Non-pigmented ciliary epithelial cell (primary cell): Measurements from ENCODE around the gene LRSAM1.

ENCODE experiments used
- DNase-seq: peaks from one replicate; pipeline ENCODE4 v3.0.0-alpha.2; 2010; ENCODE audit warnings: low read depth

The LRSAM1 gene

DNA sequence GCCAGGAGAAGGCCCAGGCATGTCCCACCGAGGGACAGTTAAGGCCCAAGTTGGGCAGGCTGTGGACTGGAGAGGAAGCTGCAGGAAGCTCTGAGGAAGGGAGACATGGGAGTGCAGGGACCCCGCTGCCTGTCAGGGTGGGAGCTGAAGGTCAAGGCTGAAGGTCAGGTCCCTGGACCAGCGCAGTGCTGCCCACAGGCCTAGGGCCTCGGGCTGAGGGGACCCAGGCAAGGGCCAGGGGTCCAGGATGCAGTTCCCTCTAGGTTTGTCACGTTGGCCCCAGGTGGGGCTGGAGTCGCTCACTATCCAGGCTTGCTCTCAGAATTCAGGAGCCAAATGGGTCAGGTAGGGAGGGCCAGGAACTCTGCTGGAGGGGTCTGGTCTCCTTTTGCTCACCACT lies 84.1 kb downstream of the LRSAM1 start:
- DNase-seq = no peak

DNA sequence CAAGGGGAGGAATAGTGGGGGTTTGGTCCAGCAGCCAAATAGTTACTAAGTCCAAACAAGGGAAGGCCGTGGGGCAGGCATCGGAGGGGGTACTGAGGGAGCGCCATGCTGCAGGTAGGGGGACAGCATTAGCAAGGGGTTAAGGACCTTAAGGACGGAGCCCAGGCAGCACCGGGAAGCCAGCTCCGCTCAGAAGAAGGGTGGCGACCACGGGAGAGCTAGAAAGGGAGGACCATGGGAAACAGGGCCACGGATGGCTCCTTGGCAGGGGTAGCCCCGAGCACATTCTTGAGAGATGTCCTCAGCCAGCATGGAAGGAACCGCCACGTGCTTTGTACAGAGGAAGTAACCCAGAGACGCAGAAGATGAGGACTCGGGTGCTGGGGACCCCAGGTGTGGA lies 84.5 kb downstream of the LRSAM1 start:
- DNase-seq = no peak

DNA sequence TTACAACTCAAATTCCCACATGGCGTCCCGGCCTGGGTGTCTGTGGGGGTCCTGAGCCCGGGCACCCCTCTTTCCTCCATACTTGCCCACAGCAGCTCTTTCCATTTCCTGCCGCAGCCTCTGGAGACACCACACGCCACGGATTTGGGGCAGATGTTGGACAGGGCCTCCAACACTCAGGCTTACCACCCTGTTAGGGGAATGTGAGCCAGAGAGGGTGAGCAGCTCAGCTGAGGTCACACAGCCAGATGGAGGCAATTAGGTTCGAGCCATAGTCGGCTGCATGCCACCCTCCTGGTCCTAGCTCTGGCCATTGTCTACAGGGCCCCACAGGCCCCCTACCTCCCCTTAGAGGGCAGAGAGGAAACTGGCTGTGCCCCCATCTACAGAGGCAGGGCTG lies 85.2 kb downstream of the LRSAM1 start:
- no peak for DNase-seq

DNA sequence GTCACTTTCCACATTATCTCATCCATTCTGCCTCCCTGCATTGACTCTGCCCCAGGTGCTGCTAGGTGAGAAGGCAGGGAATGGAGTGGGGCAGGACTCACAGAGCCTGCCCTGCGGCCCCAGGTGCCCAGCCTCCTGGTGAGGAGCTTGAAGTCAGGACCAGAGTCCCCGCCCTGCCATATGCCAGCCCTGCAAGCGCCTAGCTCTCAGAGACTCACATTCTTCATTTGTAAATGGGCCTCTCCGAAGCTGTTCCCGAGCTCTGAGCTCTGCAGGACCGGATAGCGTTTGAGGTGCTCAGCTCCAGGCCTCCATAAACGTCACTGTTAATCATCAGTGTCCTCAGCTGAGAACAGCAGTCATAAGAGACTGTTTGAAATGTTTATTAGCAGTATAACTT lies 85.7 kb downstream of the LRSAM1 start:
- DNase-seq = no peak

DNA sequence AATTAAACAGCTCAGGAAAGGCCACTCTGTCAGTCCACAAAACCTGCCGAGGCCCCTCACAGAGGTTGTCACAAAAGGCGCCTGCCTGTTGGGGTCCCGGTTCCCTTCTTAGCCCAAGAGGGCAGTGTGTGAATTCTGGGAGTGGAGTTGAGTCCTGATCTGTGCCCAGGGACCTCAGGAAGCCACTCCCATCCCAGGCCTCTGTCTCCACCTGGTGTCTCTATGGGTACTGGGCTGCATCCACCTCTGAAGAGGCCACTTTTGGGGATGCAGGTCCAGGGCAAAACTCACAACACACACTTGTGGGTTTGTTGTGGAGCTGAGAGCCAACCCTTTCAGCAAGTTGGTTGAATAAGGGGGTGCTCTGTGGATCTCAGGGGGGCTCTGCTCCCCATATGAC lies 86.5 kb downstream of the LRSAM1 start:
- DNase-seq = no peak

DNA sequence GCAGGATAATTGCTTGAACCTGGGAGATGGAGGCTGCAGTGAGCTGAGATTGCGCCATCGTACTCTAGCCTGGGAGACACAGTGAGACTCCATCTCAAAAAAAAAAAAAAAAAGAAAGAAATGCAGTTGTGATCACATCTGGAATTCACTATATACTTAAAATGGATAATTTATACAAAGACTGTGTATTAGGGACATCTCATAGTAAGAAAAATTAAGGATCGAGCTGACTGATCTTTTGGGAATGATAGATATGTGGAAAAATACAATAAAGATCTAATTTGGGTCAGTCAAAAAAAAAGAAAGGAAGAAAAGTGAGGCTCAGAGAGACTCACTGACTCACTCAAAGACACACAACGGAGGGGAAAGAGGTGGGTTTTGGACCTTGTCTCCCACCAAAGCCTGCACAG lies 87.5 kb downstream of the LRSAM1 start:
- no peak for DNase-seq

DNA sequence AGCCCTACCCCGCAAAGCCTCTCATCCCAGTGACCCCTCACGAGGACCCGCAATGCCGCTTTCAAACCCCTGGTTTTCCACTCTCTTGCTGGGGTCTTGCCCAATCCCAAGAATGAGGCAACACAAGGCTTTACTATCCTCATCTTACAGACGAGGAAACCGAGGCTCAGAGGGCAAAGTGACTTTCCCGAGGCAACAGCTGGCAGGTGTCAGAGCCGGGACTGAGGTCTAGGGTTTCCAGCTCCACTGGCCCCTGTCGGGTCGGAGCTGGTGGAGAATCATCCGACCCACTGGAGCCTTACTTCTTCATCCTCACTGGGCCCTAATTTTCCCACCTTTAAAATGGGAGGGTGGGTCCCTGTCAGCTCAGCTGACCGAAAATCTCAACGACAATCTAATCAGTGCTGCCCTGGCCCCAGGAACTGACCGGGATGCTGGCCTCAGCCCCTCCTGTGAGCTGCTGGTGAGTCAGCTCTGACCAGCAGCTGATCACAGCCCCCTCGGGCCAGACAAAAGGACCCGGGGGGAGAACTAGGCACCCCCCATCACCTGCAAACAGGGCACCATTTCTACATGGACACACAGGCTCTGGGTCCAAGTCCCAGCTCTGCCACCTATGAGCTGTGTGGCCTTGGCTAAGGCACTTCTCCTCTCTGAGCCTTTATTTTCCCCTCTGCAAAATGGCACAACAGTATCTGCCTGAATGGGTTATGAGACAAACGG lies 88.1 kb downstream of the LRSAM1 start:
- DNase-seq = no peak

DNA sequence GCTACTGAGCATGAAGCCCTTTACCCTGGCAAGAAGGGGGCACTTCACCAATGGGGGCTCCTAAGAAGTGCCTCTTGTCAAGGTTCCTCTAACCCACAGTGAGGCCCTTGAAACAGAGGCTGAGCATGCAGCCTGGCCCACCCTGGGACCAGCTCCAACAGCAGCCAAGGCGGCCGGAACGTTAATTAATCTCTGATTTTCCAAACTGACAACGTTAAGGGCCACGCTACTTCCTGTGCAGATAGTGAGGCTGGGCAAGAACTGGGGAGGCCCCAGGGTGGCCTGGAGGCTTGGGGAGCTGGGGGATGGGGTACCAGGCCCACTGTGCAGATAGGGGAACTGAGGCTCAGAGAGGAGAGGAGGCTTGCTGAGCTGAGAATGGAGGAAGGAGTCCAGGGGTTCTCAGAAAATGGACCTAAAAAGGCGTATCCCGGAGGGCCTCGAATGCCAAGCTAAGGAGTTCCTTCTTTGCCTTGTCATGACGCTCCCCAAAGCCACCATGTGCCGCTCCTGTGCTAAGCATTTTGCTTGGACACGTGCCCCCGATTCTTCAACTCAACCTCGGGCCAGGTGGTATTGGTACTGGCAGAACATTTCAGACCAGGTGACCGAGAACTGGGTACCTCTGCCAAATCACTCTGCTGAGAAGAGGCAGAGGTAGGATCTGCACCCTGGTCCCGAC lies 88.8 kb downstream of the LRSAM1 start:
- no peak for DNase-seq

DNA sequence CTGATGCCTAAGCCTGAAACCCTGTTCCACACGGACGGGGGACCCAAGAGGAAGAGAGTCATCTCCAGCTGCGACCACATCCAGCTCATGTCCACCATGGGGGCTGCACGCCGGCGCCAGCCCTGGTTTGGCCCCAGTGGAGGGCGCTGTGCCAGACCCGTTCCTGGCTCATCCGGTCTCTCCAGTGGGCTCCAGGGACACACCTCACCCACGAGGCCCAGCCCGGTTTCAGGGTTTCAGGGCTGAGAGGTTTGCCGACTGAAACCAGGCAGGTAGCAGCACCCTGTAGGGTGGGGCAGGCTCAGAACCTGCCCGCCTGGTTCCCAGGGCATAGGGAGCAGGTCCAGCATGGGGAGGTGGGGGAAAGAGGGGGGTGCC lies 89.3 kb downstream of the LRSAM1 start:
- DNase-seq = no peak

DNA sequence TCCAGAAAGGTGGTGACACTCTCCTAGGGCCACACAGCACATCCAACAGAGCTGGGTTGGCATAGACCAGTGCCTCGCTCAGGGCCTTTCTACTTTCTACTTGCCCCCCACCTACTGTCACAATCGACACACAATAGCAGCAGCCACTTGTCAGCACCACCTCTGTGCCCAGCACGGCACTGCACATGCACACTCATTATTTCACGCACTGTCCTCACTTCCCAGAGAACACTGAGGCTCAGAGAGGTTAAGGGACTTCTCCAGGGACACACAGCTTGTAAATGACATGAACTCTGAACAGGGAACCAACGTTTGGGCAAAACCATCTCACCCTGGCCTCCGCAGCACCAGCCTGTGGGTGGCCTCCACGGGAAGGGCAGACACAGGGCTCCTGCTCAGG lies 89.9 kb downstream of the LRSAM1 start:
- DNase-seq = no peak

DNA sequence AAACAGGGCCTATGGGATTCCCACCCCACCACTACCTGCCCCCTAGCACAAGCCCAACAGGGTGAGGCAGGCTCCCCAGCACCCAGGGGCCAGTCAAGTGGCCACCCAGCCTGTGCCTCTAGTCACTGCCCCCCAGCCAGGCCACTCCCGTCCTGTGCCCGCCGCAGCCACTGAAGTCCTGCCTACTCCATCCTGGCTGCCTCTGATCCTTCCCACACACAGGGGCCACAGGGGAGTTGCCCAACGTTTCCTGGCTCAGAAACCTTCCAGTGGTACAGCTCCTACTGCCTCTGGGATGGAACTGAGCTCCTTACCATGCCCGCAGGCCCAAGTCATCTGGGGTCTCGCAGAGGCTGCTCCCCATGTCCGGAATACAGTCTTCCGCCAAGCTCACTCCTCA lies 90.6 kb downstream of the LRSAM1 start:
- DNase-seq = no peak

DNA sequence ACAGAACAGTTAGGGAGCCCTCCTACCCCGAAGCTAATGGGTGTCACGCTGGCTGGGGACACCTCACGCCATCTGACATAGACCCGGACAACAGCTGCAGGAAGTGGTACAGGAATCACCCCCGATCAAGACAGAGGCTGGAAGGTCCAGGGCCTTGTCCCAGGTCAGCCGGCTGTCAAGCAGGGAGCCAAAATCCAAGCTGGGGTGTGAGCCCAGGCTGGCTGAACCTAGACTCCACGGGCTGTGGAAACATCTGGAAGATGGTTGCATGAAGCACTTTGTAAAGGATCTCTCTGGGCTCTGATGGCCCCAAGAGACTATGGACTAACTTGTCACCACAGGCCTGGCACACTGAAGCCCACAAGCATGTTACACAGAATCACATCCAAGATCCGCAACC lies 91.9 kb downstream of the LRSAM1 start:
- DNase-seq = no peak

DNA sequence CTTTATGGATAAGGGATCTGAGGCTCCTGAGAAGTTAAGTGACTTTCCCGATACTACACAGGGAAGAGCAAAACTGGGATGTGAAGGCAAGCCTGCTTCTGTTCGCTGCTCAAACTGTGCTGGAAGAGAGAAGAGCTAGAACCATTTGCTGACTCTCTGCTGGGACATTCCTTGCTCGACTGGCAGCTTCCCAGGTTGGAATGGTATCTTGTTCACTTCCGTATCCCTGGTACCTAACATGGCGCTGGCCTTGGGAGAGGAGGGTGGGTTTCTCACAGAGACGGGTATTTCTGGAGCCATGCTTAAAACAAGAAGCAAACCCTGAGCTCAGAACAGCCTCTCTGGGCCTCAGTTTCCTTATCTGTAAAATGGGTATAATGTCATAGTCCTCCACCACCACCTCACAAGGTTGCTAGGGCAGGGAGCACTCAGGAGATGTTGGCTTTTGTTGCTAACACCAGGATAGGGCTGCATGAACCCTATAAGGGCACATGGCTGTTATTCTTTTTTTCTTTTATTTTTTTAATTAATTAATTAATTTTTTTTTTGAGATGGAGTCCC lies 92.7 kb downstream of the LRSAM1 start:
- DNase-seq = no peak

DNA sequence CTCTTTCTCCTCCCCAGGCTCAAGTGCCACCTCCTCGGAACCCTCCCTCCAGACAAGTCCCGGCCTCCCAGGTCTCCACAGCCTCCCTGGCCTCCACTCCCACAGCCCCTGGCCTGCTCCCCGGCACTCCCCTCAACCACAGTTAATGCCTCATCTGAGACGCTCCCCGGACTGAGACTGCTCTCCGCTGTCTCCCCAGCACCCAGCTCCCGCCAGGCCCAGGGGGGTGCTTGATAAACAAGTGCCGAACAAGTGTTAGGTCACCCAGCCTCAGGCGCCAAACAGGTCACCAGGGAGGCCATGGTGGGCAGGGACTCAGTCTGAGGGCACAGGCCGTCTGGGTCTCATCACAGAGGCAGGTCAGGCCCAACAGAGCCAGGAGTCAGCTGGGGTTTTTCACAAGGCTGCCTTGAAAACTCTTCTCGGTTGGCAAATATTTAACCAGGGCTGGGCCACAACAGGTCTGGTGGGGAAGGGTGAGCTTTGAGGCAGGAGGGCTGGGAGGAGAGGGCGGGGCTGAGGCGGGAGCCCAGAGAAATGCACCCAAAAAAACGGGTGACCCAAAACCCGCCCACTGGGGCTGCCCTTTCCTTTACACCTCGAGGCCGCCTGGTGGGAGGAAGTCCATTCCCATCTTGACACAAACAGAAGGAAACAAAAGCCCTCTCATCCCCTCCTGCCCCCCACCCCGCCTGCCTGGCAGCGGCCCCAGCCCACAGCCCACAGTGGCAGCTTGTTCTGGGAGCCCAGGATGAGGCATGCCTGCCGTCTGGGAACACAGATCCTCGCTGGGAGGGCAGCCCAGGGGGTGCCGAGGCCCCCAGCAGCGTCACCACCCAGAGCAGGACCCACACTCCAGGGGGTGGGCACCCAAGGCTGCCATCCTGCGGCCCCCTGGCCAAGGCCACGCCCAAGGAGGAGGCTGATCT lies 94.2 kb downstream of the LRSAM1 start:
- DNase-seq = no peak

DNA sequence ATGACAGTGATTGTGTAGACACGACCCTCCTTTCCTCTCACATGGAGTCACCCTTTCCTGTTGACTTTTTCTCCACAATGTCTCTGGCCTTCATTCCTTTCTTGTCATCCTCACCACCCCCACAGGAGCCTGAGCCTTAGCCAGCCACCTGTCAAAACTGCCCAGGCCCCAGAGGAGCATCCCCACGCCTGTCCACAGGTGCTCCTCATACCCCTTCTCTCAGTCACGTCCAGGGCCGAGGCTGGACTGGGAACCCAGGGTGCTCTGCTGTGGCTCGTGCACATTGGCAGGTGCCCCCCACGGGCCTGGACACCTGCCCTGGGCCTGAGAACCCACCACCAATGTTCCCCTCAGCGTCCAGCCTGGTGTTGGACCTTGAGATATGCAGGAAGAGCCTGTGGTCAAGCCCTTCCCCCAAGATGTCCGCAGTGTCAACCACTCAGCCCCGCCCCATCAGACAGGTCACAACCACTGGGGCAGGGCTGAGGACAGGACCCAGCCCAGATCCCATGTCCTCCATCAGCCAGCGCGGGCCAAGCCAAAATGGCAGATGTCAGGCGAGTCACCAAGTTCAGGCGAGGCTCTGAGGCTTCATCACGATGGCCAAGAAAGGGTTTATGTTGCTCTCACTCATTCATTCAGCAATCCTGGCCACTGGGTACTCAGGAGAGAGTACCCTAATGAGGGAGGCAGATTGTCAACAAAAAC lies 95.0 kb downstream of the LRSAM1 start:
- DNase-seq = no peak

DNA sequence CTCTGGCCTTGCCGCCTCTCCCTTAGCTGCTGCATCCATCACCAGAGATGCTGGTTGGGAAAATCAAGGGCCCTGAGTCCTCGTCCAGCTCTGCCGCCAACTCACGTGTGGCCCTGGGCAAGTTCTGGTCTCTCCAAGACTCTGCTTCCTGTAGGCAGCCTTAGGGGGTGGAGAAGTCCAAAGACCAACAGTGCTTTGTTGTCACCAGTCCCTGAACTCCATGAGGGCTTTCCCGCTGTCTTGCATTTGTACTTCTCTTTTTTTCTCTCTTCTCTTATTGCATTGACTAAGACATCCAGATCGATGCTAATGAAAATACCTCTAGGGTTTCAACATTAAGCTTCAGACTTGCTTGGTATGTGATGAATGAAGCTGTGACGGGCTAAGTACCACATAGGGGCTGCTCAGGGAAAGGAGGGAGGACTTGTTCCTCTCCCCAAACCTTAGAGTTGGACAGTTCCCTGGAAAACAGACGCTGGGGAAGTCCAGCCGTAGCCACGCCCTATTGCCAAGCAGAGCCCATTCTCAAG lies 97.1 kb downstream of the LRSAM1 start:
- DNase-seq = no peak

DNA sequence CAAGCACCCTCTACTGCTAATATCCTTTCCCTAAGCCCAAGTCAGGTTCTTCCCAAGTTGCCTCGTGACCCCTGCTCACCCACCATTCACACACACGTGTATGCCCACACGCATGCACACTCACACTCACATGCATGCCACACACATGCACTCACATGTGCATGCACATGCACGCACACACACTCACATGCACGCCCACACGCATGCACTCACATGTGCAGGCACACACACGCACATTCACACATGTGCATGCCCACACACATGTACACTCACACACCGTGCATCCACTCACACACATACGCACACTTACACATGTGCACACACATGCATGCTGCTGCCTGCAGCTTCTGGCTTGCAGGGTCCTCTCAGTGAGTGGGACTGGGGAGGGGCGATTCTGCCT lies 97.9 kb downstream of the LRSAM1 start:
- no peak for DNase-seq

DNA sequence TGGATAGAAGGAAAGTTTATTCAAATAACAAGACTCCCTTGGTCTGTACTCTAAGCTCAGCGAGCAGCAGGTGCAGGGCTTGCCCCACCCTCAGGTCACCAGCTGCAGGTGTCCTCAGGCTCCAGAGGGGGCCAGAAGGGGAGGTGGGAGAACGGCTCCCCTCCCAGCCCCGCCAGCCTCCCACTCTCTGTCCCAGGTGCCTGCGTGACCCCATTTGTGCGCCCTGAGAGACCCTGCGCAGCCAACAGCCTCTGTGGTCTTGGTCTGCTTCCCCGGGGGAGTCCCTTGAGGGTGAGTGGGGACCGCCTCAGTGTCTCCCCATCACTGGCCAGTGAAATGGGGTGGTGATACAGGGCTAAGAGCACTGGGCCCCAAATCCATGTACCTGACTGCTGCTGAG lies 98.4 kb downstream of the LRSAM1 start:
- no peak for DNase-seq

DNA sequence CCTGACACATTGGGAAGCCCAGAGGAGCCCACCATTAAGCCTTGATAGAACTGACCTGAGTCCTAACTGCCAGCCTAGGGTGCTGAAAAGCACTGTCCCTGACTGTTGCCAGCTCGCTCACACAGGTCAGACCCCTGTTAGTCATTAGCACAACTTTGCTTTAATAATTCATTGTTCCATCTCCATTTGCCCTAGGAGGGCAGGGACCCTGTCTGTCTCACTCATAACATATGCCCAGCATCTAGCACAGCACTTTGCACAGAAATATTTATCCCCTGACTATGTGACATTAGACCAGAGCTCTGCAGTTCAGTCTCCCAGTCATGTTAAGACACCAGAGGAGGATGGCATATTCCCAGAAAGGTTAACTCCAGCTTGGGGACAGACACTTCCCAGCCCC lies 99.0 kb downstream of the LRSAM1 start:
- no peak for DNase-seq

DNA sequence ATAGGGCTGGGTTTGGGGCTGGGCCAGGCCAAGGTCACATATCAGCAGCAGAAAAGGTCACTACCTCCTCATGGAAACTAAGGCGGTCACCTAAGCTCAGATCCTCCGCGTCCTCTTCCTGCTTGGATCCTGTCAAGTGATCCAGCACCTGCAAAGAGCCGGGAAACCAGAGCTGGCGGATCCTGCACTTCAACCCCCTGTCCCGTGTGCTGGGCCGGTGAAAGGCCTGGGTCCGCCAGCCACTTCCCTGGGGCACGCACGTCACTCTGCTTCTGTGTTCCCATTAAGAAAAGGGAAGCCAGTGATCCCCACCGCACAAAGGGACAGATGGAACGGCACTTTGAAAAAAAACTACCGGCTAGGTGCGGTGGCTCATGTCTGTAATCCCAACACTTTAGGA lies 99.4 kb downstream of the LRSAM1 start:
- no peak for DNase-seq
